Left lung (tissue), 10 donors: Measurements from ENCODE around the gene FOXD1. TPM values are rescaled to one million over a fixed set of nuclear protein-coding genes. Genes with fewer than 3 reads are reported as not detected.
A peak's percentile ranks its signal among the peaks of the same experiment; 100 is the strongest.

Experiments
- ATAC-seq: fragments of 200-7000 bp; cut with Tn5 transposase; one replicate; pipeline ENCODE4 v1.9.1; 2020; ENCODE audit warnings: moderate library complexity
- DNase-seq, 4 donors: peaks; one replicate each; pipeline ENCODE4 v3.0.0-alpha.2; 2013 to 2020
- H3K27ac ChIP-seq, 2 donors: fragments of 200-600 bp; sonication (generic) in 1 of 2; one replicate each; pipeline versions ENCODE4 v1.5.0 to v1.8.0; 2020 to 2021
- H3K27me3 ChIP-seq, 2 donors: fragments of 200-600 bp; sonication (generic) in 1 of 2; one replicate each; pipeline versions ENCODE4 v1.5.0 to v1.8.0; 2020 to 2021
- H3K36me3 ChIP-seq, 2 donors: fragments of 200-600 bp; sonication (generic) in 1 of 2; one replicate each; pipeline versions ENCODE4 v1.5.0 to v1.8.0; 2020 to 2021
- H3K4me1 ChIP-seq, 2 donors: fragments of 200-600 bp; one replicate each; pipeline ENCODE4 v1.8.0; 2021
- H3K4me3 ChIP-seq, 2 donors: fragments of 200-600 bp; sonication (generic) in 1 of 2; one replicate each; pipeline versions ENCODE4 v1.5.0 to v1.8.0; 2020 to 2021; ENCODE audit warnings: mild to moderate bottlenecking in 1 of 2
- H3K9me3 ChIP-seq, 2 donors: fragments of 200-600 bp; sonication (generic) in 1 of 2; one replicate each; pipeline versions ENCODE4 v1.5.0 to v1.8.0; 2020 to 2021
- intact Hi-C, 2 donors: fragments of 100-400 bp; cut with DNase I; formaldehyde crosslinking; loops; one replicate each; pipeline versions ENCODE4 v1.11.2 to v1.14.2; 2022
- polyA plus RNA-seq, 6 donors: library from polyadenylated mRNA; unstranded; fragments of 120-200 nt; gene quantifications; one replicate each; pipeline ENCODE4 v1.2.1, GENCODE V29; 2013; ENCODE audit not compliant: insufficient read length in 6 of 6
- total RNA-seq, 2 donors: library from RNA; stranded (reverse); fragmentation: NEBNext Ultra II Directional; extraction: Animal tissue kit (Norgen Biotek cat#: 25700); gene quantifications; one replicate each; pipeline ENCODE4 v1.2.1, GENCODE V29; 2021
- TF ChIP-seq, protein P1 (sequence below), 2 donors: fragments of 200-600 bp; sonication (generic) in 1 of 2; IDR thresholded peaks; one replicate each; pipeline versions ENCODE4 v1.5.0 to v1.8.0; 2021; ENCODE audit warnings: antibody characterized with exemption in 2 of 2
- donor health status: DM: no; HTN: yes; CAD: no.
- donor health status: DM: no; HTN: no; CAD: no.

FOXD1 gene
- total and polyA plus RNA-seq, 8 donors, result 0.09 to 0.29 (median 0.10) TPM; not detected in 4

DNA sequence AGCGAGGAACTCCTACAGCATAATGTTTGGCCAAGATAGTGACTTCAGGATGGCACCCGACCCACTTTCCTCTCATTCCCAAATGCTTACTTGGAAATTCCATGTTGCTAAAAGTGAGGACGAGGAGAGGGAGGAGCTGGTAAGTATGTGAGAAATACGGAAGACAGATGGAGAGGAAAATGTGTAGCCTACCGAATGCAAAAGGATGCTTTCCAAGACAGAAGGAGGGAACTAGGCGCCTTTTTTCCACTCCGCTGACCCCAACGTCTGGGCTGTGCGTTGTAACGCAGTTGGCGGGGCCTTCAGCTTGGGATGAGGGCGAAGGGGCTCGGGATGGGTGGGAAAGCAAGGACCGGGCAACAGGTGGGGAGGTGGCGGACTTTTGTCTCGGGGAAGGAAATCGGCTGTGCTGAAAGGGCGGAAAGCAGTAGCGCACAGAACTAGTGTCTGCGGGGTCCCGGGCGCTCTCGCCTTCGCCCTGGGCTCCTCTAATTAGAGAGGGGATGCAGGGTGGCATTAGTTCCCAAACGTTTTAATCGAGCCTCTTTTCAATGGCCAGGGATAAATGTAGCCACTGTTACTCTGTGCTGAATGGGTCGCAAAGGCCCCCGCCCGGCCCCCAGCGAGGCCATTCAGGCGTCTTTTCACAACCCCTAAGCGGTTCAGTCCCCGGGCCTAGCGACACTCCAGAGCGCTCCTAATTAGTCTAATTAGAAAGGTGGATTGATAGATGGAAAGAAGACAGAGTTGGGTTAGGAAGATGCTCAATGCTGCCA, 12.6 kb downstream of the FOXD1 start:
- Histone ChIP-seq H3K9me3 (no peaks in the 10 kb centered on the region), H3K4me3 (no peak overlapping the region), H3K4me1 (peaks cover 6 to 15% of the 10 kb centered on the region in 2 donors), H3K36me3 (no peaks in the 10 kb centered on the region), H3K27me3 (peaks cover 92 to 100% of the 10 kb centered on the region in 2 donors), H3K27ac (no peak overlapping the region)
- no peak for ATAC-seq
- TF ChIP-seq, protein P1, sequence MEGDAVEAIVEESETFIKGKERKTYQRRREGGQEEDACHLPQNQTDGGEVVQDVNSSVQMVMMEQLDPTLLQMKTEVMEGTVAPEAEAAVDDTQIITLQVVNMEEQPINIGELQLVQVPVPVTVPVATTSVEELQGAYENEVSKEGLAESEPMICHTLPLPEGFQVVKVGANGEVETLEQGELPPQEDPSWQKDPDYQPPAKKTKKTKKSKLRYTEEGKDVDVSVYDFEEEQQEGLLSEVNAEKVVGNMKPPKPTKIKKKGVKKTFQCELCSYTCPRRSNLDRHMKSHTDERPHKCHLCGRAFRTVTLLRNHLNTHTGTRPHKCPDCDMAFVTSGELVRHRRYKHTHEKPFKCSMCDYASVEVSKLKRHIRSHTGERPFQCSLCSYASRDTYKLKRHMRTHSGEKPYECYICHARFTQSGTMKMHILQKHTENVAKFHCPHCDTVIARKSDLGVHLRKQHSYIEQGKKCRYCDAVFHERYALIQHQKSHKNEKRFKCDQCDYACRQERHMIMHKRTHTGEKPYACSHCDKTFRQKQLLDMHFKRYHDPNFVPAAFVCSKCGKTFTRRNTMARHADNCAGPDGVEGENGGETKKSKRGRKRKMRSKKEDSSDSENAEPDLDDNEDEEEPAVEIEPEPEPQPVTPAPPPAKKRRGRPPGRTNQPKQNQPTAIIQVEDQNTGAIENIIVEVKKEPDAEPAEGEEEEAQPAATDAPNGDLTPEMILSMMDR (IDR thresholded peaks at IDR 0.05), result no peak
- intact Hi-C loops, result loop anchor here in 1 of 2 donors (5.0 kb wide), 1 partner anchor 139 kb away; no protein-coding TSS in a partner anchor
- DNase-seq, result no peak

DNA sequence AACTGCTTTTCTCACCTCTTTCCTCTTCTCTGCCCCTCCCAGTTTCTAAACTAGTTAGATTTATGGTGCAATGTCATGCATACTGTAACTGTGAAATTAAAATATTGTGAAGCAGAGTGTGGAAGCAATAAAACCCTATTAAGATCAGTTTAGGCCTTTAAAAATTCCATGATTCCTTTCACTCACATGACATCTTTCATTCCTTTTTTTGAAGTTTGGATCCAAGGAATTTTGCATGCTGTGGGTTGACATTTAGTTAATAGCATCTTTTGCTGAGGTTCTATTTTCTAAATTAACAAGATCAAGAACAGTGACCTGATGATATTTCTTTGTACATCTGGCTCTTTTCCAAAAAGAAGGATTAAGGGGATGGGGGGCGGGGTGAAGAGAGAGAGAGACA, 13.7 kb downstream of the FOXD1 start:
- Histone ChIP-seq H3K27me3 (peaks cover 93 to 100% of the 10 kb centered on the region in 2 donors), H3K9me3 (no peaks in the 10 kb centered on the region), H3K36me3 (no peaks in the 10 kb centered on the region), H3K4me3 (no peak overlapping the region), H3K4me1 (peaks cover 6 to 15% of the 10 kb centered on the region in 2 donors), H3K27ac (no peak overlapping the region)
- ATAC-seq (no peak), DNase-seq (no peak)
- TF ChIP-seq, protein P1 (IDR thresholded peaks at IDR 0.05), result no peak
- intact Hi-C loops, result loop anchor here in 1 of 2 donors (5.0 kb wide), 1 partner anchor 138 kb away; no protein-coding TSS in a partner anchor

GRCh38 chr5:73434461-73434860, 14.1 kb downstream of the FOXD1 start:
- Histone ChIP-seq H3K36me3 (no peaks in the 10 kb centered on the region), H3K4me3 (no peak overlapping the region), H3K27ac (no peak overlapping the region), H3K9me3 (no peaks in the 10 kb centered on the region), H3K27me3 (peaks cover 93 to 100% of the 10 kb centered on the region in 2 donors), H3K4me1 (peaks cover 6 to 15% of the 10 kb centered on the region in 2 donors)
- DNase-seq, result no peak
- TF ChIP-seq, protein P1 (IDR thresholded peaks at IDR 0.05), result no peak
- intact Hi-C loops, result no loop called here
- ATAC-seq, result peak; percentile 20

DNA sequence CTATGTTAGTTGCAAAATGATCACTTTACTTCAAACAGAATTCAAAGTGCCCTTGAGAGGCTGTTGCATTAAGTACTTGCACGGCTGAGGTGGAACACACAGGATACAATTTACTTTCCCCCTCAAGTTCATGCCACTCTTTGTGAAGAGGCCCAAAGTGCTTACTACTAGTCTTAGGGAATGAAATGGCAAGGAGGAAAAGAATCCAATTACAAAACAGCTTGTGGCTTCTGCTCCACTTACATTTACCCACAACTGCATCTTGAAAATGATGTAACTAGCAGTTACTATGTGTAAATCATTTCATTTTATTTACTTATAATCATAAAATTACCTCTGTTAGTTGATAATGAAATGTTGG, 14.6 kb downstream of the FOXD1 start:
- H3K27ac ChIP-seq, result no peak overlapping the region
- no peak overlapping the region for H3K4me3 ChIP-seq
- TF ChIP-seq, protein P1 (IDR thresholded peaks at IDR 0.05), result no peak
- intact Hi-C loops, result no loop called here
- H3K4me1 ChIP-seq, result peaks cover 6 to 15% of the 10 kb centered on the region in 2 donors
- peaks cover 92 to 100% of the 10 kb centered on the region in 2 donors for H3K27me3 ChIP-seq
- H3K9me3 ChIP-seq, result no peaks in the 10 kb centered on the region
- no peaks in the 10 kb centered on the region for H3K36me3 ChIP-seq
- peak; percentile 94 for ATAC-seq
- DNase-seq, result peak in 1 of 4 donors; percentile 54

GRCh38 chr5:73433272-73433981, 15.2 kb downstream of the FOXD1 start:
- Histone ChIP-seq H3K4me1 (peaks cover 6 to 15% of the 10 kb centered on the region in 2 donors), H3K36me3 (no peaks in the 10 kb centered on the region), H3K27me3 (peaks cover 90 to 100% of the 10 kb centered on the region in 2 donors), H3K27ac (no peak overlapping the region), H3K9me3 (no peaks in the 10 kb centered on the region), H3K4me3 (no peak overlapping the region)
- intact Hi-C loops, result no loop called here
- ATAC-seq (no peak), DNase-seq (no peak)
- TF ChIP-seq, protein P1 (IDR thresholded peaks at IDR 0.05), result no peak
